H1 (cell line): ENCODE measurements around the gene SLC25A11. TPM values are rescaled to one million over a fixed set of nuclear protein-coding genes. Genes with fewer than 3 reads are reported as not detected.

ENCODE experiments used
- CTCF ChIA-PET: fragments of 300-600 bp; sonication (Branson Sonifier 250); formaldehyde crosslinking; loops from one replicate; lab custom pipeline; 2021; ENCODE audit not compliant: partially characterized antibody; lab: Charles Lee
- POLR2A ChIA-PET: fragments of 300-600 bp; sonication (Branson Sonifier 250); formaldehyde crosslinking; loops from one replicate; lab custom pipeline; 2021; ENCODE audit warnings: inconsistent platforms; ENCODE audit not compliant: partially characterized antibody; lab: Charles Lee
- DNase-seq, 2 experiments: peaks; one replicate each; pipeline versions ENCODE4 v3.0.0 to v3.0.0-alpha.2; 2010 to 2022; ENCODE audit warnings: low spot score in 2 of 2, low read depth in 1 of 2, mixed read lengths in 1 of 2
- FAIRE-seq: peaks from 2 replicates; lab custom pipeline; 2011; peaks lifted over from hg19 to GRCh38; lab: Jason Lieb, UNC
- H2AFZ ChIP-seq: 2 replicates; pipeline ENCODE4 v1.8.1; 2012; ENCODE audit warnings: low read length, inconsistent platforms
- H2AK5ac ChIP-seq: 2 replicates; pipeline ENCODE4 v1.6.1; 2013; ENCODE audit warnings: low read depth, low read length
- H2BK120ac ChIP-seq: replicated peaks from 2 replicates; pipeline ENCODE3; 2013; ENCODE audit warnings: low read depth, low read length, inconsistent platforms
- H2BK12ac ChIP-seq: 2 replicates; pipeline ENCODE4 v1.6.1; 2013; ENCODE audit warnings: low read depth, low read length
- H2BK15ac ChIP-seq: 2 replicates; pipeline ENCODE4 v1.6.1; 2013; ENCODE audit warnings: low read length
- H2BK20ac ChIP-seq: 2 replicates; pipeline ENCODE4 v1.6.1; 2013; ENCODE audit warnings: low read length
- H2BK5ac ChIP-seq: 2 replicates; pipeline ENCODE4 v1.6.1; 2013; ENCODE audit warnings: low read depth, low read length
- H3K14ac ChIP-seq: 2 replicates; pipeline ENCODE4 v1.6.1; 2013; ENCODE audit warnings: inconsistent platforms; ENCODE audit not compliant: insufficient read length
- H3K18ac ChIP-seq: 2 replicates; pipeline ENCODE4 v1.6.1; 2013; ENCODE audit warnings: low read length; ENCODE audit errors: extremely low read depth
- H3K23ac ChIP-seq: 2 replicates; pipeline ENCODE4 v1.6.1; 2013; ENCODE audit warnings: inconsistent platforms; ENCODE audit not compliant: insufficient read length
- H3K23me2 ChIP-seq: 2 replicates; pipeline ENCODE4 v1.6.1; 2013; ENCODE audit warnings: low read depth, low read length
- H3K27ac ChIP-seq: 2 replicates; pipeline ENCODE4 v1.6.1; 2011; ENCODE audit warnings: low read depth, low read length, inconsistent platforms
- H3K27me3 ChIP-seq, 4 experiments: replicated peaks in 1 of 4; 1 replicate in 1 of 4; 2 replicates in 3 of 4; pipeline versions ENCODE4 v1.6.1 to v1.8.1; 2011 to 2013; ENCODE audit warnings: low read length in 3 of 4, mild to moderate bottlenecking in 3 of 4, inconsistent platforms in 2 of 4, mixed read lengths in 2 of 4, moderate library complexity in 1 of 4; ENCODE audit not compliant: control insufficient read depth in 3 of 4, insufficient read depth in 3 of 4; ENCODE audit errors: extremely low read depth in 1 of 4
- H3K36me3 ChIP-seq, 4 experiments: 2 replicates each; pipeline versions ENCODE4 v1.6.1 to v1.8.1; 2011 to 2013; ENCODE audit warnings: mild to moderate bottlenecking in 4 of 4, low read length in 3 of 4, moderate library complexity in 2 of 4, control low read depth in 1 of 4, inconsistent platforms in 1 of 4; ENCODE audit not compliant: insufficient read depth in 4 of 4, control insufficient read depth in 2 of 4
- H3K4ac ChIP-seq: replicated peaks from 2 replicates; pipeline ENCODE3; 2013; ENCODE audit warnings: low read length, low read depth, mixed read lengths, inconsistent platforms; ENCODE audit not compliant: insufficient read length
- H3K4me1 ChIP-seq, 4 experiments: replicated peaks in 1 of 4; 1 replicate in 1 of 4; 2 replicates in 3 of 4; pipeline versions ENCODE4 v1.6.1 to v1.8.1; 2011 to 2013; ENCODE audit warnings: low read length in 3 of 4, inconsistent platforms in 2 of 4, mixed read lengths in 1 of 4; ENCODE audit not compliant: insufficient read depth in 4 of 4, control insufficient read depth in 3 of 4
- H3K4me2 ChIP-seq, 2 experiments: 2 replicates each; pipeline versions ENCODE4 v1.6.1 to v1.8.1; 2011 to 2013; ENCODE audit warnings: low read depth in 2 of 2, low read length in 2 of 2, control low read depth in 1 of 2, inconsistent platforms in 1 of 2, mild to moderate bottlenecking in 1 of 2; ENCODE audit not compliant: insufficient read depth in 1 of 2
- H3K4me3 ChIP-seq, 4 experiments: fragments of 200-600, 300-600 bp in 1 of 4; sonication (generic), shearing (Covaris generic), sonication (Bioruptor Twin) in 1 of 4; 2 replicates each; pipeline versions ENCODE4 v1.5.1 to v1.8.1; 2011 to 2016; ENCODE audit warnings: low read length in 4 of 4, low read depth in 3 of 4, control low read depth in 2 of 4, inconsistent platforms in 2 of 4, mild to moderate bottlenecking in 2 of 4, mixed read lengths in 1 of 4, moderate library complexity in 1 of 4; ENCODE audit not compliant: insufficient read depth in 2 of 4; ENCODE audit errors: extremely low read depth in 1 of 4
- H3K56ac ChIP-seq: replicated peaks from 2 replicates; pipeline ENCODE3; 2013; ENCODE audit warnings: low read depth, mild to moderate bottlenecking, mixed read lengths, low read length, inconsistent platforms; ENCODE audit not compliant: insufficient read length
- H3K79me1 ChIP-seq: 2 replicates; pipeline ENCODE4 v1.6.1; 2013; ENCODE audit warnings: low read depth, low read length, control low read depth
- H3K79me2 ChIP-seq, 2 experiments: 2 replicates each; pipeline versions ENCODE4 v1.6.1 to v1.8.1; 2012 to 2013; ENCODE audit warnings: low read length in 2 of 2, mild to moderate bottlenecking in 2 of 2, inconsistent platforms in 1 of 2; ENCODE audit not compliant: insufficient read depth in 2 of 2, control insufficient read depth in 1 of 2
- H3K9ac ChIP-seq, 4 experiments: replicated peaks in 1 of 4; 1 replicate in 1 of 4; 2 replicates in 3 of 4; pipeline versions ENCODE4 v1.6.1 to v1.8.1; 2011 to 2013; ENCODE audit warnings: low read depth in 3 of 4, low read length in 3 of 4, control low read depth in 2 of 4, mild to moderate bottlenecking in 2 of 4, moderate library complexity in 2 of 4, inconsistent platforms in 1 of 4; ENCODE audit errors: extremely low read depth in 1 of 4
- H3K9me3 ChIP-seq, 2 experiments: 2 replicates each; pipeline versions ENCODE4 v1.6.1 to v1.8.1; 2012 to 2013; ENCODE audit warnings: mild to moderate bottlenecking in 2 of 2, moderate library complexity in 2 of 2, control low read depth in 1 of 2, inconsistent platforms in 1 of 2, low read depth in 1 of 2, low read length in 1 of 2, mixed read lengths in 1 of 2; ENCODE audit not compliant: insufficient read depth in 2 of 2
- H4K20me1 ChIP-seq, 2 experiments: replicated peaks in 1 of 2; 2 replicates each; pipeline versions ENCODE3 to v1.8.1; 2011 to 2013; ENCODE audit warnings: inconsistent platforms in 2 of 2, low read length in 2 of 2, mild to moderate bottlenecking in 1 of 2; ENCODE audit not compliant: insufficient read depth in 2 of 2, control insufficient read depth in 1 of 2
- H4K5ac ChIP-seq: 2 replicates; pipeline ENCODE4 v1.6.1; 2013; ENCODE audit warnings: low read length, low read depth, mixed read lengths, inconsistent platforms; ENCODE audit not compliant: insufficient read length
- H4K8ac ChIP-seq: 2 replicates; pipeline ENCODE4 v1.8.0; 2013; ENCODE audit warnings: mild to moderate bottlenecking, moderate library complexity, low read length, inconsistent platforms; ENCODE audit not compliant: insufficient read depth; ENCODE audit errors: extremely low read depth
- H4K91ac ChIP-seq: replicated peaks from 2 replicates; pipeline ENCODE3; 2013; ENCODE audit warnings: low read length, mixed read lengths, inconsistent platforms; ENCODE audit not compliant: insufficient read length
- CEBPB ChIP-seq: IDR thresholded peaks from 2 replicates; pipeline ENCODE4 v1.6.1; 2012; ENCODE audit warnings: low read depth, low read length
- HDAC2 ChIP-seq, 2 experiments: fragments of 300-600 bp in 1 of 2; sonication (generic) in 1 of 2; IDR thresholded peaks; 2 replicates each; pipeline ENCODE4 v1.6.1; 2011 to 2012; ENCODE audit warnings: low read depth in 2 of 2, low read length in 2 of 2, mild to moderate bottlenecking in 2 of 2, moderate library complexity in 2 of 2, borderline replicate concordance in 1 of 2, inconsistent platforms in 1 of 2
- KDM1A ChIP-seq: fragments of 200-600, 300-600 bp; sonication (generic); IDR thresholded peaks from 2 replicates; pipeline ENCODE4 v1.7.1; 2016; ENCODE audit warnings: mild to moderate bottlenecking, low read length, borderline replicate concordance
- KDM4A ChIP-seq: IDR thresholded peaks from one replicate; pipeline ENCODE4 v1.7.1; 2012; ENCODE audit warnings: low read depth, mild to moderate bottlenecking, moderate library complexity, low read length, inconsistent platforms; ENCODE audit not compliant: severe bottlenecking
- NANOG ChIP-seq: IDR thresholded peaks from 2 replicates; pipeline ENCODE4 v1.6.1; 2011; ENCODE audit warnings: low read length, low read depth, mild to moderate bottlenecking, inconsistent platforms; ENCODE audit not compliant: insufficient read depth, poor library complexity, severe bottlenecking
- NRF1 ChIP-seq: IDR thresholded peaks from 2 replicates; pipeline ENCODE4 v1.6.1; 2011; ENCODE audit warnings: mild to moderate bottlenecking, low read depth, low read length, improper control_type of control experiment
- POU5F1 ChIP-seq: IDR thresholded peaks from 2 replicates; pipeline ENCODE4 v1.6.1; 2011; ENCODE audit warnings: low read depth, mild to moderate bottlenecking, low read length, moderate library complexity
- RBBP5 ChIP-seq: IDR thresholded peaks from 2 replicates; pipeline ENCODE4 v1.7.1; 2012; ENCODE audit warnings: low read depth, mild to moderate bottlenecking, inconsistent platforms, low read length, moderate library complexity, borderline replicate concordance
- SP1 ChIP-seq: IDR thresholded peaks from 2 replicates; pipeline ENCODE4 v1.6.1; 2011; ENCODE audit warnings: low read depth, low read length
- SP2 ChIP-seq: IDR thresholded peaks from 2 replicates; pipeline ENCODE4 v1.6.1; 2012; ENCODE audit warnings: mild to moderate bottlenecking, low read length, inconsistent platforms
- SRF ChIP-seq: IDR thresholded peaks from 2 replicates; pipeline ENCODE4 v1.6.1; 2011; ENCODE audit warnings: mild to moderate bottlenecking, low read depth, low read length, moderate library complexity
- TCF12 ChIP-seq: IDR thresholded peaks from 2 replicates; pipeline ENCODE4 v1.6.1; 2011; ENCODE audit warnings: low read depth, mild to moderate bottlenecking, low read length
- YY1 ChIP-seq: IDR thresholded peaks from 2 replicates; pipeline ENCODE4 v1.6.1; 2011; ENCODE audit warnings: low read depth, mild to moderate bottlenecking, low read length
- ZNF274 ChIP-seq: IDR thresholded peaks from 2 replicates; pipeline ENCODE4 v1.7.0; 2012; ENCODE audit warnings: low read length, borderline replicate concordance; ENCODE audit errors: extremely low read depth
- WGBS, 2 experiments: shearing (Covaris generic) in 1 of 2; methylation state at CpG; one replicate each; pipeline versions ENCODE4 v1.1.6 to v1.1.7; 2013 to 2015; ENCODE audit warnings: low lambda C conversion rate in 2 of 2, mixed read lengths in 2 of 2, inconsistent platforms in 1 of 2, low coverage in 1 of 2, missing lambda C conversion rate in 1 of 2; ENCODE audit not compliant: insufficient replicate concordance in 2 of 2, insufficient coverage in 1 of 2, insufficient read length in 1 of 2; ENCODE audit errors: extremely low coverage in 1 of 2, missing lambda C conversion rate in 1 of 2; 5-methylcytosine and 5-hydroxymethylcytosine counted together
- polyA plus RNA-seq, 7 experiments: library from polyadenylated mRNA; depleted of rRNA in 3 of 7; stranded (reverse) in 5 of 7; unstranded in 2 of 7; fragments of >200 nt in 5 of 7; fragments of 200-250 nt in 2 of 7; gene quantifications; 1 replicate in 5 of 7; 2 replicates in 1 of 7; 4 replicates in 1 of 7; pipeline versions ENCODE4 v1.2.1 to v1.2.3, GENCODE V29; 2011 to 2013; ENCODE audit warnings: missing spikeins in 2 of 7, mixed read lengths in 2 of 7
- total RNA-seq: library from RNA; stranded (reverse); fragmentation: NEBNext Ultra II Directional; extraction: Animal tissue kit (Norgen Biotek cat#: 25700); gene quantifications from 2 replicates; pipeline ENCODE4 v1.2.1, GENCODE V29; 2021

Gene SLC25A11
- total and polyA plus RNA-seq, 2 of the 8 experiments (the other 6 are each of a cell fraction or from before 2014, with no cell fraction given) = 55.9 to 97.0 TPM

DNA sequence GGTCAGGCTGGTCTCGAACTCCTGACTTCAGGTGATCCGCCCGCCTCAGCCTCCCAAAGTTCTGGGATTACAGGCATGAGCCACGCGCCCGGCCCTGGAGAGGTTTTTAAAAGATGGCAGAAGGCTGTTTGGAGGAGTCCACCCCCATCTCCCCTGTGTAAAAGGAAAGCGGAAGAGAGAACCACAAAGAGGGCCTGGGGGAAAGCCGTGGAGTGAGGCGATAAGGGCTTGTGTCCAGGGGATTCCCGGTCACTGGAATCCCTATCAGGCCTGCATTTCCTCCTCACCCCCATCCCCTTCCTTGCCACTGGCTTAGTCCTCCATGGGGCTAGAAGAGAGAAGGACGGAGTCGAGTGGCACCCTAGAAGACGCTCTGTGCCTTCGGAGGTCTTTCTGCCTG lies 7.9 kb downstream of the SLC25A11 start, which contains the start of gene GP1BA:
TSS of gene GP1BA (plus strand) at position 315 of the 400 bp plus-strand sequence. CDS start 328 bp downstream, outside the sequence.
- H3K18ac ChIP-seq = no peak within 1 kb of the TSS
- H2AFZ ChIP-seq = no peak within 1 kb of the TSS
- H4K5ac ChIP-seq = no peak within 1 kb of the TSS
- H3K79me2 ChIP-seq = no peaks in the 10 kb centered on the region
- no peak for DNase-seq
- H3K14ac ChIP-seq = no peak within 1 kb of the TSS
- no peak within 1 kb of the TSS for H2BK20ac ChIP-seq
- no peak within 1 kb of the TSS for H2AK5ac ChIP-seq
- peaks cover 0 to 3% (median 0%) of the 10 kb centered on the region in 4 experiments; a peak in 3 of 7 replicates for H3K4me1 ChIP-seq
- H3K4me2 ChIP-seq = no peak within 1 kb of the TSS
- CTCF ChIA-PET = interaction anchor here (1.2 to 1.5 kb wide), 4 partner anchors 9 to 41 kb away, joined by 4 to 10 read pairs (median 4); no protein-coding TSS in a partner anchor
- H3K27me3 ChIP-seq = no peaks in the 10 kb centered on the region
- H3K9ac ChIP-seq = no peak within 1 kb of the TSS
- H2BK5ac ChIP-seq = peak within 1 kb of the TSS; percentile 39; the same call in 1 of the 2 replicates
- no peaks in the 10 kb centered on the region for H3K9me3 ChIP-seq
- H2BK15ac ChIP-seq = no peak within 1 kb of the TSS
- H2BK12ac ChIP-seq = no peak within 1 kb of the TSS
- no peak within 1 kb of the TSS for H3K27ac ChIP-seq
- H3K79me1 ChIP-seq = no peaks in the 10 kb centered on the region; the same call in 1 of the 2 replicates
- H3K23me2 ChIP-seq = no peaks in the 10 kb centered on the region
- H3K56ac ChIP-seq = no peak within 1 kb of the TSS
- no peak within 1 kb of the TSS for H4K91ac ChIP-seq
- no peak within 1 kb of the TSS for H4K8ac ChIP-seq
- TF ChIP-seq POU5F1 (no peak), RBBP5 (no peak), CEBPB (no peak), YY1 (no peak), SP1 (no peak), TCF12 (no peak), HDAC2 (IDR thresholded peaks at IDR 0.05; ENCODE audit: borderline replicate concordance in 1 of 2, low read depth in 2 of 2, low read length in 2 of 2) (no peak), SRF (no peak), KDM1A (no peak), NRF1 (no peak), SP2 (no peak), NANOG (no peak), ZNF274 (no peak), KDM4A (no peak)
- TF ChIP-seq, all 59 proteins: peak for 0
- POLR2A ChIA-PET = interaction anchor here (0.5 to 6.5 kb wide), 12 partner anchors 6 to 128 kb away, joined by 3 to 60 read pairs (median 6); partner anchors contain the start of genes ENO3, PFN1, RNF167 and SLC25A11
- 90% methylated on average over 12 of the region's 14 CpGs; no CpG with 5 or more reads in 1 of the 2 experiments for whole genome bisulfite sequencing, 2 experiments
- H3K36me3 ChIP-seq = peaks cover 0 to 2% (median under 1%) of the 10 kb centered on the region in 4 experiments; a peak in 3 of 8 replicates
- H3K4ac ChIP-seq = no peak within 1 kb of the TSS
- peaks cover 0 to 1% of the 10 kb centered on the region in 2 experiments for H4K20me1 ChIP-seq
- no peak within 1 kb of the TSS for H2BK120ac ChIP-seq
- FAIRE-seq = no peak
- H3K23ac ChIP-seq = no peak within 1 kb of the TSS
- no peak within 1 kb of the TSS for H3K4me3 ChIP-seq
